Measurements from ENCODE around the gene HOXB7.

Gene HOXB7

GRCh38 chr17:48565925-48566710 is 44.7 kb downstream of the HOXB7 start:
- DNase-seq (ENCODE audit: low spot score) = no peak

GRCh38 chr17:48565022-48565554 is 45.7 kb downstream of the HOXB7 start:
- no peak for DNase-seq (ENCODE audit: low spot score)

GRCh38 chr17:48564188-48565021 is 46.4 kb downstream of the HOXB7 start:
- no peak for DNase-seq (ENCODE audit: low spot score)

GRCh38 chr17:48563867-48564187 is 47.0 kb downstream of the HOXB7 start:
- DNase-seq (ENCODE audit: low spot score) = no peak

- DNase-seq (ENCODE audit: low spot score) = no peak
Measured at GRCh38 chr17:48563385-48563838, 47.4 kb downstream of the HOXB7 start.

GRCh38 chr17:48562934-48563333 is 47.9 kb downstream of the HOXB7 start:
- no peak for DNase-seq (ENCODE audit: low spot score)

GRCh38 chr17:48561884-48562810 is 48.7 kb downstream of the HOXB7 start:
- DNase-seq (ENCODE audit: low spot score) = peak; percentile 13

- no peak for DNase-seq (ENCODE audit: low spot score)
Measured at GRCh38 chr17:48559840-48560817, 50.7 kb downstream of the HOXB7 start.

GRCh38 chr17:48559122-48559839 is 51.5 kb downstream of the HOXB7 start:
- no peak for DNase-seq (ENCODE audit: low spot score)

GRCh38 chr17:48558831-48559121 is 52.0 kb downstream of the HOXB7 start:
- DNase-seq (ENCODE audit: low spot score) = no peak

GRCh38 chr17:48558057-48558830 is 52.6 kb downstream of the HOXB7 start:
- no peak for DNase-seq (ENCODE audit: low spot score)
